ENCODE measurements around the gene FXYD6. TPM values are rescaled to one million over a fixed set of nuclear protein-coding genes. Genes with fewer than 3 reads are reported as not detected.

Gene FXYD6
- total and polyA plus RNA-seq, 2 of the 8 experiments (the other 6 are each of a cell fraction or from before 2014, with no cell fraction given): 44.6 to 117 TPM

- TF ChIP-seq CHD1 (IDR thresholded peaks at IDR 0.05; ENCODE audit: low read depth, low read length) (no peak), SIN3A (conservative IDR thresholded peaks at IDR 0.05 in 1 of 2, IDR thresholded peaks at IDR 0.05 in 1 of 2; ENCODE audit: low read depth in 1 of 2, low read length in 2 of 2) (no peak), BACH1 (IDR thresholded peaks at IDR 0.05; ENCODE audit: low read length) (no peak), KDM4A (IDR thresholded peaks at IDR 0.05; ENCODE audit: low read depth, low read length, severe bottlenecking) (no peak), TEAD4 (IDR thresholded peaks at IDR 0.05; ENCODE audit: low read depth, low read length) (no peak)
These were observed 35.4 kb downstream of the FXYD6 start (continued) for GRCh38 chr11:117840881-117841550.
